ENCODE data around the gene NCF4.

The NCF4 gene

GRCh38 chr22:36860821-36861659 lies at the start of gene NCF4:
TSS of gene NCF4 (plus strand) at chr22:36861006. CDS start at chr22:36861172, 166 bp downstream.
- no peak for DNase-seq

DNA sequence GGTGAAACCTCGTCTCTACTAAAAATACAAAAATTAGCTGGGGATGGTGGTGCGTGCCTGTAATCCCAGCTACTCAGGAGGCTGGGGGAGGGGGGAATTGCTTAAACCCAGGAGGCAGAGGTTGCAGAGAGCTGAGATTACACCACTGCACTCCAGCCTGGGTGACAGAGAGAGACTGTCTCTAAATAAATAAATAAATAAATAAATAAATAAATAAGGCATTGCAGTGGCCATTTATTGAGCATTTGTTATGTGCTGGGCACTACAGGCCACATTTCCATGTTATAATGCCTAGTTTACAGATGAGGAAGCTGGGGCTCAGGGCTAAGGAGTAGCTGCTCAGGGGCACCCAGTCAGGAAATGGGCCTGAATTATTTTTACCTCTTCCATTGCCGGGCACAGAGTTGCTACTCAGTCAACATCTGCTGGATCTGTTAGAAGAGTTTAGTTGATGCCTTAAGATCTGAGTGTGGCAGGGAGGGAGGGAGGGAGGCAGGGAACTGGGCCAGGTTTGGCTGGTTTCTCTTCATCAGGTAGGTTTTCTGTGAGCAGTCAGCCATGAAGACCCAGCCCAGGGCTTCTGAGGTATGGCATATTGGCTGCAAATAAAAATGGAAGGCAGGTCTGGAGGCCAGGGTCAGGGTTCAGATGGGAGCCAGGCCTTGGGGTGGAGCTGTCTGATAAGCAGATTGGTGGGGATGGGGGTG lies 49.6 kb upstream of the NCF4 start:
- no peak for DNase-seq

DNA sequence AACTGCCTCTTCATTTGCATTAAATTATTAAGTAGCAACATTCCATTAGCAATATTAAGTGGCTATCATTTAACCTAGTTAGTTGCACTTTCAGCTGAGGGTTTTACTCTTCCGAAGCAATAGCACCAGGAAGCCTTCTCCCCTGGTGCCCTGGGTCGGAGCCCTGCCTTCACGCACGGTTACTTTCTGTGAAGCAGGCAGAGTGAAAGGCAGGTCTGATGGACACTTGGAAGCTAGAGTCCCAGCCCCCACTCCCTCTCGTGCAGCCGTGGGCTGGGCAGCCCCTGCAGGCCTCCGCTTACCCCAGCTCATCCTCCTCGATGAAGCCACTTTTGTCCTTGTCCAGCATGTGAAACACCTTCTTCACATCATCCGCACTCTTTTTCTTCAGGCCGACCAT lies 46.0 kb upstream of the NCF4 start:
- no peak for DNase-seq

DNA sequence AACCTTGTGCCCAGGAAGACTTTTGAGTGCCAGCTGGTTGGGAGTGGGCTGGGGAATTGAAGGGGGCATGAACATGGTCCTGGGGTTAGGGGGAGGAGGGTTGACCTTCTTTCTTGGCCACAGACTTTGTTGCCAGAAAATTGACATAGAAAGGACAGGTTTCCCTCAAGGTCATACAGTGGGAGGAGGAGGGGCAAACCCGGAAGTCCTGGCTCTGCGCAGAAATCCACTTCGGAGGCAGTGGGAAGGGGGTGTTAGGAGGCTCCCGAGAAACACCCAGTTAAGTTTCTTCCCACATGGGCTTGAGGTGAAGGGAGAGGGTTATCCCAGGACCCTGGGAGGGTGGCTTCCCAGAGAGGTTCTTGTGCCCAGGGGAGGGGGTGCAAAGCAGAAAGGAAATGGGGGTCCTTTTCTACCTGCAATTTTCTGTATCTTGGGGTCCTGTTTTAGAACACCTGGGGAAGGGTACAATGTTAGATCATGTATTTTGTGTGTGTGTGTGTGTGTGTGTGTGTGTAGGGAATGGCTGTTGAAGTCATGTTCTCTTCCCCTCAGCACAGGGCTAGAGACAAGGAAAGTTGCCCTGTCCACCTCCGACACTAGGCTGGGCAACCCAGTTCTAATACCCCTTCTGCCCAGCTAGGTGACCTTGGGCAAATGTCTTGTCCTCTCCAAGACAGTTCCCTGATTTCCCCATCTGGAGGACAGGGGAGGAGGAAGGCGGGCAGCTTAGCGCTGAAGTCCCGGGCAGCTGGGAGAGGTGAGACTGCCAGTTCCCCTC lies 45.1 kb upstream of the NCF4 start:
- DNase-seq = no peak

DNA sequence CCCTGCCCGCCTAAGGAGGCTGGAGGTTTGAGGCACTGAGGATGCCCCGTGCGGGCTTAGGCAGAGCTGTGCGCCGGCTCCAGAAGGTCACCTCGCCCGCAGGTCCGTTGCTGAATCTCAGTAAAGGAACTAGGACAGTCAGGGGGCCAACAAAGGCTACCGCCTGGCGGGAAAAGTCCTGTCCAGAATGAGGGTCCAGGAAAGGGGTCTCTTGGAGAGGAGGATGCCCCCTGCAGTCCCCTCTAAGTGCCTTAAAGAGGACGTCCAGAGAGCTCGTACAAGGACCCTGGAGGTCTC lies 44.5 kb upstream of the NCF4 start:
- DNase-seq = no peak

GRCh38 chr22:36816636-36817524 lies 43.9 kb upstream of the NCF4 start, which contains the start of gene PVALB:
TSS of gene PVALB (minus strand) at chr22:36817035. CDS start at chr22:36817005, 30 bp downstream.
- DNase-seq = no peak

- no peak for DNase-seq
These were observed 43.3 kb upstream of the NCF4 start for GRCh38 chr22:36817525-36817848.

GRCh38 chr22:36818010-36818642 lies 42.7 kb upstream of the NCF4 start:
- no peak for DNase-seq

DNA sequence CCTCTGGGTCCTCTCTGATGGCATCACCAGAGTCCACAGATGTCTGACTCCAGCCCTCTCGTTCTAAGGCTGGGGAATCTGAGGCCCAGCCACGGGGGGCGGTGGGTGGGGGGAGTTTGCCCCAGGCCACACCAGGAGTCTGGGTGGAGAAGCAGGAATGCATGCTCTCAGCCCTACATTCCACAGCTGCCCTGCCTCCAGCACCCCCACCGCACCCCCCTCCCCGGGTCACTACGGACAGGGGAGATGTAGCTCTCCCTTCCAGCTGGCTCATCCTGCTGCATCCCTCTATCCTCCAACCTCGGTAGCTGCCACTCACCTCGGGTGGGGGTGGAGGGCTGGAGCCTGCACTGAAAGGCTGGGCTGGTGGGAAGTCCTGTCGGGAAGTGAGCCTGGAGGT lies 41.7 kb upstream of the NCF4 start:
- no peak for DNase-seq

- DNase-seq = no peak
These were observed 38.2 kb upstream of the NCF4 start for GRCh38 chr22:36822581-36822980.

- no peak for DNase-seq
These were observed 37.5 kb upstream of the NCF4 start for GRCh38 chr22:36823186-36823839.

DNA sequence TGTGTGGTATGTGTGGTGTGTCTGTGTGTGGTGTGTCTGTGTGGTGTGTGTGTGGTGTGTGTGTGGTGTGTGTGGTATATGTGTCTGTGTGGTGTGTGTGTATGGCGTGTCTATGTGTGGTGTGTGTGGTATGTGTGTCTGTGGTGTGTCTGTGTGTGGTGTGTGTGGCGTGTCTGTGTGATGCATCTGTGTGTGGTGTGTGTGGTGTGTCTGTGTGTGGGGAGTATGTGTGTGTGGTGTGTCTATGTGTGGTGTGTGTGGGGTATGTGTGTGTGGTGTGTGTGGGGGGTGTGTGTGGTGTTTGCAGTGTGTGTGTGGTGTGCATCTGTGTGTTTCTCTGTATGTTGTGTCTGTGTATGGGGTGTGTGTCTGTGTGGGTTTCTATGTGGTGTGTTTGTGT lies 36.2 kb upstream of the NCF4 start:
- no peak for DNase-seq

- DNase-seq = no peak
These were observed 34.5 kb upstream of the NCF4 start for GRCh38 chr22:36826262-36826661.

- DNase-seq = no peak
These were observed 32.0 kb upstream of the NCF4 start for GRCh38 chr22:36828815-36829214.

- no peak for DNase-seq
These were observed 31.3 kb upstream of the NCF4 start for GRCh38 chr22:36829370-36830002.

- no peak for DNase-seq
These were observed 30.2 kb upstream of the NCF4 start for GRCh38 chr22:36830601-36831000.

DNA sequence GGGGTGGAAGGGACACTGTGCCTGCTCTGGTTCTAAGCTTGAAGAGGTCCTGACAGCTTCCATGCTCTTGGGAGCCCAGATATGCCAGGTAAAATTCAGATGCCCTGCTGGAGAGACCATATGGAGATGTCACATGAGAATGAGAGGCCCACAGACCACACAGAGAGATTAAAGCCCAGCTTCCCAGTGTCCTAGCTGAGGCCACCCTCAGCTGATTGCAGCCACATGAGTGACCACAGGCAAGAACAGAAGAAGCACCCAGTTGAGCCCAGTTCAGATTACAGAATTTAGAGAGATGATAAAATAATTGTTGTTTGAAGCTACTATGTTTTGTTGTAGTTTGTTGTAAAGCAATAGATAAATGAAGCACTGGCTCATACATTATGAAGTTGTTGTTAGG lies 29.6 kb upstream of the NCF4 start:
- DNase-seq = no peak

GRCh38 chr22:36831717-36832116 lies 29.1 kb upstream of the NCF4 start:
- DNase-seq = no peak

- no peak for DNase-seq
These were observed 27.7 kb upstream of the NCF4 start for GRCh38 chr22:36833073-36833472.

DNA sequence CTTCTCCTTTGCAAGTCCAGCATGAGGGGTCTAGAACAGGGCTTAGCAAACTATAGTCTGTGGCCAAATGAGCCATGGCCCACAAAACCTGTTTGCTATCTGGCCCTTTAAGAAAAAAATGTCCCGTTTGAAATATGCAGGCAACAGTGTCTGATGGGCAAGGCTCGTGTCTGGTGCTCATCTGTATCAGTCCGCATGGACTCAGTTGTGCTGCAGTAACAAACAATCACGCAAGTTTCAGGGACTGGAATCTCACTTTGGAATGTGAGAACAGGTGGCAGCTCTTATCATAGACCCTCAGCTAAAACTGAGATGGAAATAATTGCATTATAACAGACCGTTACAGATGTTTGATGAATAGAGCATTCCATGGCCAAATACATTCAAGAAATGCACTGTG lies 24.9 kb upstream of the NCF4 start:
- no peak for DNase-seq

Data from activated CD4-positive, alpha-beta T cell treated with anti-CD3 and anti-CD28 coated beads for 1 hour (primary cell).